ENCODE data around the gene PACRGL.

DNA sequence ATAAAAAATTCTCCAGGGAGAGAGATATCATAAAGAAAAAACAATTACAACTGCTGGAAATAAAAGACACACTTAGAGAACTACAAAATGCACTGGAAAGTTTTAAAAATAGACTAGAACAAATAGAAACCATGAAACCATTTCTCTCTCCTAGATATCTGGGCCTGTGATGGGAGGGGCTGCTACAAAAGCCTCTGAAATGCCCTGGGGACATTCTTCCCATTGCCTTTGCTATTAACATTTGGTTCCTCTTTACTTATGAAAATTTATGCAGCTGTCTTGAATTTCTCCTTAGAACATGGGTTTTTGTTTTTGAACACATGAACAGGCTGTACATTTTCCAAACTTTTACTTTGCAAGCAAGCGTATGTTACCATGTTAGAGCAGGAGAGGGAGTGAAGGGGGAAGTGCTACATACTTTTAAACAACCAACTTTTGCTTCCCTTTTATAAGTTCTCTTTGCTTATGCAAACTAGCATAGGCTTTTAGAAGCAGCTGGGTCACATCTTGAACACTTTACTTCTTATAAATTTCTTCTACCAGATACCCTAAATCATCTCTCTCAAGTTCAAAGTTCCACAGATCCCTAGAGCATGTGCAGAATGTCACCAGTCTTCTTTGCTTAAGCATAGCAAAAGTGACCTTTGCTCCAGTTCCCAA lies 47.9 kb upstream of the PACRGL start:
- TF ChIP-seq, protein P1, sequence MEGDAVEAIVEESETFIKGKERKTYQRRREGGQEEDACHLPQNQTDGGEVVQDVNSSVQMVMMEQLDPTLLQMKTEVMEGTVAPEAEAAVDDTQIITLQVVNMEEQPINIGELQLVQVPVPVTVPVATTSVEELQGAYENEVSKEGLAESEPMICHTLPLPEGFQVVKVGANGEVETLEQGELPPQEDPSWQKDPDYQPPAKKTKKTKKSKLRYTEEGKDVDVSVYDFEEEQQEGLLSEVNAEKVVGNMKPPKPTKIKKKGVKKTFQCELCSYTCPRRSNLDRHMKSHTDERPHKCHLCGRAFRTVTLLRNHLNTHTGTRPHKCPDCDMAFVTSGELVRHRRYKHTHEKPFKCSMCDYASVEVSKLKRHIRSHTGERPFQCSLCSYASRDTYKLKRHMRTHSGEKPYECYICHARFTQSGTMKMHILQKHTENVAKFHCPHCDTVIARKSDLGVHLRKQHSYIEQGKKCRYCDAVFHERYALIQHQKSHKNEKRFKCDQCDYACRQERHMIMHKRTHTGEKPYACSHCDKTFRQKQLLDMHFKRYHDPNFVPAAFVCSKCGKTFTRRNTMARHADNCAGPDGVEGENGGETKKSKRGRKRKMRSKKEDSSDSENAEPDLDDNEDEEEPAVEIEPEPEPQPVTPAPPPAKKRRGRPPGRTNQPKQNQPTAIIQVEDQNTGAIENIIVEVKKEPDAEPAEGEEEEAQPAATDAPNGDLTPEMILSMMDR (IDR thresholded peaks at IDR 0.05; ENCODE audit: low read length), result no peak
- TF ChIP-seq EZH2 (optimal IDR thresholded peaks at IDR 0.05; ENCODE audit: low read depth, low read length) (no peak), EZH2phosphoT487 (IDR thresholded peaks at IDR 0.05; ENCODE audit: low read length) (no peak)
